HL-60 (cell line): Measurements from ENCODE around the gene GPRC6A.
A peak's percentile ranks its signal among the peaks of the same experiment; 100 is the strongest.

ENCODE experiments used
- DNase-seq, 2 experiments: peaks; one replicate each; pipeline ENCODE4 v3.0.0-alpha.2; 2010 to 2020; ENCODE audit warnings: low read depth in 1 of 2, low spot score in 1 of 2
- H3K27ac ChIP-seq: fragments of 250-450 bp; sonication (Bioruptor Pico); replicated peaks from 2 replicates; pipeline ENCODE4 v1.5.1; 2020; ENCODE audit warnings: mild to moderate bottlenecking, moderate library complexity
- H3K27me3 ChIP-seq: fragments of 250-450 bp; sonication (Bioruptor Pico); 2 replicates; pipeline ENCODE4 v1.5.1; 2021; ENCODE audit warnings: mild to moderate bottlenecking, moderate library complexity; ENCODE audit not compliant: insufficient read depth, poor library complexity, severe bottlenecking
- H3K4me3 ChIP-seq: replicated peaks from 2 replicates; pipeline ENCODE4 v1.5.1; 2011; ENCODE audit warnings: mild to moderate bottlenecking, control low read depth, low read length; ENCODE audit not compliant: insufficient read depth
- CTCF ChIP-seq: IDR thresholded peaks from one replicate; pipeline ENCODE4 v1.5.1; 2011; ENCODE audit warnings: low read length, control low read depth, inconsistent platforms; ENCODE audit not compliant: insufficient read depth
- GABPA ChIP-seq: IDR thresholded peaks from 2 replicates; pipeline ENCODE4 v1.6.1; 2012; ENCODE audit warnings: low read depth
- POLR2AphosphoS5 ChIP-seq: IDR thresholded peaks from 2 replicates; pipeline ENCODE4 v1.6.1; 2012; ENCODE audit warnings: low read depth
- REST ChIP-seq: IDR thresholded peaks from 2 replicates; pipeline ENCODE4 v1.6.1; 2012; ENCODE audit warnings: low read depth; ENCODE audit not compliant: insufficient replicate concordance
- SPI1 ChIP-seq: IDR thresholded peaks from 2 replicates; pipeline ENCODE4 v1.6.1; 2012; ENCODE audit warnings: low read depth, mild to moderate bottlenecking, borderline replicate concordance

GPRC6A gene

GRCh38 chr6:116858060-116858459 is 29.2 kb upstream of the GPRC6A start:
- TF ChIP-seq GABPA, result no peak
- TF ChIP-seq REST, result no peak
- no peak for TF ChIP-seq POLR2AphosphoS5
- no peak for TF ChIP-seq SPI1
- no peak for TF ChIP-seq CTCF

DNA sequence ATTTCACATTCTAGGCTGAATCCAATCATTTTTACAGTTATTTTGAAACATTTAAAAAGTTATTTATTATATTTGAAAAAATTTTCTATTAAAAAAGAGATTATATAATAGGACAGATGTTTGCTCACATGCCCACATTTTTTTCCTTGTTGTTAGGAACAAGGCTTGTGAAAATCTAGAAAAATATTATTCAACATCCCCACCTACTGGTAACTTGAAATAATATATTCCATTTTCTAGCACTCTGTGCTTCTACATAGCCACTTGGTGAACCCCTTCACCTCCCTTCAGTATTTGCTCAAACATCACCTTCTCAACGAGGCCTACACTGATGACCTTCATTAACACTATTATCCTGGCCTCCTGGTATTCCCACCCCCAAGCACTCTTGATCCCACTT is 18.3 kb upstream of the GPRC6A start:
- Histone ChIP-seq H3K27me3 (peaks cover 3% of the 10 kb centered on the region), H3K27ac (no peak overlapping the region), H3K4me3 (no peak overlapping the region)
- no peak for DNase-seq
- TF ChIP-seq GABPA (no peak), CTCF (no peak), POLR2AphosphoS5 (no peak), SPI1 (no peak), REST (no peak)

More at GRCh38 chr6:116858060-116858459, 29.2 kb upstream of the GPRC6A start:
- H3K27me3 ChIP-seq, result no peaks in the 10 kb centered on the region
- no peak for DNase-seq
- no peak overlapping the region for H3K4me3 ChIP-seq
- H3K27ac ChIP-seq, result no peak overlapping the region

- H3K4me3 ChIP-seq, result no peak overlapping the region
- H3K27me3 ChIP-seq, result peaks cover 3% of the 10 kb centered on the region
- no peak for DNase-seq
- TF ChIP-seq SPI1, result no peak
- no peak overlapping the region for H3K27ac ChIP-seq
Measured at GRCh38 chr6:116842459-116842858, 13.6 kb upstream of the GPRC6A start.

DNA sequence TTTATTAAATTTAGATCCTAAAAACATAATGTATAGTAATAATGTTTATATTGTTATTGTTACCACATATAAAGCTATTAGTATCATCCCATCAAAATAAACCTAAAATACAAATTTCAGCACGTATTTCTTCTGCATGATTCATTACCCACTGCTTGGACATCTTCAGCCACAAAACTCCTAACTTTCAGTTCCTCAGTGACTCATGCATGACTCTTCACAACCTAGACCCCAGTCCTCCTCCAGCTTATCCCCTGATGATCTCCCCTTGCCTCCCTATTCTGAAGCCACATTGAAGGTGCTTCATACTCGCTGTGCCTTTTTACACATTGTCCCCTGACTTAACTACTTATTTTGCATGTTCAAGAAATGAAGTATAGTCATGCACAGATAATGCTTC is 11.2 kb upstream of the GPRC6A start:
- Histone ChIP-seq H3K4me3 (no peak overlapping the region), H3K27ac (no peak overlapping the region), H3K27me3 (peaks cover 5% of the 10 kb centered on the region)
- DNase-seq, result peak in 1 of 2 experiments; percentile 6
- TF ChIP-seq CTCF, result no peak
- TF ChIP-seq REST, result no peak
- no peak for TF ChIP-seq POLR2AphosphoS5
- no peak for TF ChIP-seq GABPA
- TF ChIP-seq SPI1, result no peak
